GM19397 (cell line): Measurements from ENCODE around the gene TNS1.

Experiments used
- ATAC-seq: cut with Tn5 transposase; IDR thresholded peaks from one replicate; pipeline ENCODE4 v1.9.1; 2021; ENCODE audit warnings: mild to moderate bottlenecking, moderate library complexity; ENCODE audit not compliant: unreplicated experiment

Gene TNS1

DNA sequence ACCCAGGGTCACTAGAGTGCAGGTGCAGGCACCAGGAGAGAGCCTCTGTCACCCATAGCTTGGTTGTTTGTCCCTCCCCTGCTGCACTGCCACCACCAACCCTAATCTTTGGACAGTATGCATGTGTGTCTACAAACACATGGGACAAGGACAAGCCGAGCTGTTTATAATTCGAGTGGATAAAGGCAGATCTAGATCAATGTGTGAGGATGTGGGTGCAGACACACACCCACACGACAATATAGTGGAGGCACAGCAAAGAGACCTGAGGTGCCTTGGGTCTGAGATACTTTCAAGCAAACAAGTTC is 199.2 kb downstream of the TNS1 start:
- ATAC-seq, result no peak

DNA sequence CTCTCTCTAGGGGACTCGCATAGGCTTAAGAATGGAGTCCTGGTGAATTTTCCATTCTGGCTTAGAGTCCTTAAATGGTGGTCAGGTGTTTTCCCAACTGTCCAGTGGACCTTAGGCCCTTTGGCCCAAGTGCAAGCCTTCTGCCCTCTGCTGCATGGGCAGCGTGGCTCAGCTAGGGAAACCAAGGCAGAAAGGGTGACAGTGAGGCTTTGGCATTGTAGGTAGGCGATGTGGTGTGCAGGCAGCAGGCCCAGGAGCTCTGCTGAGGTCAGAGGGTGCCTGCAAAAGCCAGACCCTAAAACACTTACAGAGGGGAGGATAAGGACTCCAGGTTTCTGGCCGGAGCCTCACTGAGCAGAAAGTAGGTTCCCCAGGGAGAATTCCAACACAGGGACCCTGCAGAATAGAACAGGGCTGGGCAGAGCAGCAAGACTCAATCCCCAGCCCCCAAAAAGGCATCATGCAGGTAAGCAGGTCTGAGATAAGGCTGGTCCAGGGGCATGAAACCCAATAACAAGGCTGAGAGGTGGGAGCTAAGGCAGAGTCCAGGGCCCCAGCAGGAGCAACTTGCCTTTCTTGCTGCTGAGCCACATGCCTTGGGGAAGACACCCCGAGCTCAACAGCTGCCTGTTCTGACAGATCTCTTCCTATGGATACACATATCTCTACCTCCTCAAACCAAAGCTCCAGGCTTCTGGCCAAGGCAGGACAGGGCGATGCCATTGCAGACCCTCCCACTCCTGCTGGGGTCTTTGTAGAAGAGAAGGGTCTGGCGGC is 199.7 kb downstream of the TNS1 start:
- no peak for ATAC-seq

DNA sequence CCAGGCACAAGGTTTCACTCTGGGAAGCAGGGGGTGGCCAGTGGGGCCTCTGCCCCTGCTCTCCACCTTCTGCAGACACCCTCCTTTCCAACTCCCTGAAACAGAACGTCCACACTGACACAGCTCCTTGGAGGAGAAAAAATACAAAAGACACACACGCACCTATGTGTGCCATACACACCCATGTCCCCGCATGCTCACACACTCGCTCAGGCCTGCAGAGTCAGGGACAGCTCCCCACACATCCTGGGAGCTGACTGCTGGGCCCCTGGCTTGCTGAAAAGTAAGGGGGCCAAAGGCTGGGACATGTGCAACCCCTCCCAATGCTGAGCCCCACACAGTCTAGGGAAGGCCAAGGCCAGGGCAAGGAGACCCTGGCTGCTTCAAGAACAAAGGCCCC is 200.5 kb downstream of the TNS1 start:
- ATAC-seq, result no peak

DNA sequence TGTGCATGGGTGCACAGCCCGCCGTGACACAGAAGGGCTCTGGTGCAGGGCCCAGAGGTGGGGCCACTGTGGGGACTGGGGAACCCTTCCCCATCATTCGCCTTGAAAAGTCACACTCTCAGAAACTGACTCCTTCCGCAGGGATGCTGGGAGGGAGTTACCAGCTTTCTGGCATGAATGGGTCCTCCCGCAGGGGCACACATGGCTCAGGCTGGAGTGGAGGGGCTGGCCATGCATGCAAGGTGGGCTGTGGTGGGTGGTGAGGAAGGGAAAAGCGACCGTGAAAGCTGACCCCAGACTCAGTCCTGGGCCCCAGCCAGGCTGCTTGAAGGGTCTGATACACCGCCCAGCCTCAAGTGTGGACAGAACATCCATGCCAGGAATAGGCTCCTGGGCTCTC is 201.1 kb downstream of the TNS1 start:
- no peak for ATAC-seq

DNA sequence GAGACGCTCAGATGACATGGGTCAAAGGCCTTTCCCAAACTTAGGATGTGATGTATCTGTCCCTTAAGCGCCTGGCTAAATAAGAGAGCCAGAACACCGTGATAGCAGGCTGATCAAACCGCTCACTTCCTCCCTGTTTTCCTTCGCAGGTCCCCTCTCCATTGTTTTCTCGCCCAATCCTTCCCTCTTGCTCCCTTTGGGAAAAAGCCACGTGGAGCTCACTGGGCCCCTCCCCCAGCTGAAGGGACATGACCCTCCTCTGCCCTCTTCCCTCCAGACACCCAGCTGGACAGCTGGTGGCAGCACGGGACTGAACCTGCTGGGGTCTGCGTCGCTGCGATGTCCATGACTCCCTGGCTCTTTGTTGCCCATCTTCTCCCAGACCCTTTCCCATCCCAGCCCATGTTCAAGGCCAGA is 201.7 kb downstream of the TNS1 start:
- ATAC-seq, result no peak

DNA sequence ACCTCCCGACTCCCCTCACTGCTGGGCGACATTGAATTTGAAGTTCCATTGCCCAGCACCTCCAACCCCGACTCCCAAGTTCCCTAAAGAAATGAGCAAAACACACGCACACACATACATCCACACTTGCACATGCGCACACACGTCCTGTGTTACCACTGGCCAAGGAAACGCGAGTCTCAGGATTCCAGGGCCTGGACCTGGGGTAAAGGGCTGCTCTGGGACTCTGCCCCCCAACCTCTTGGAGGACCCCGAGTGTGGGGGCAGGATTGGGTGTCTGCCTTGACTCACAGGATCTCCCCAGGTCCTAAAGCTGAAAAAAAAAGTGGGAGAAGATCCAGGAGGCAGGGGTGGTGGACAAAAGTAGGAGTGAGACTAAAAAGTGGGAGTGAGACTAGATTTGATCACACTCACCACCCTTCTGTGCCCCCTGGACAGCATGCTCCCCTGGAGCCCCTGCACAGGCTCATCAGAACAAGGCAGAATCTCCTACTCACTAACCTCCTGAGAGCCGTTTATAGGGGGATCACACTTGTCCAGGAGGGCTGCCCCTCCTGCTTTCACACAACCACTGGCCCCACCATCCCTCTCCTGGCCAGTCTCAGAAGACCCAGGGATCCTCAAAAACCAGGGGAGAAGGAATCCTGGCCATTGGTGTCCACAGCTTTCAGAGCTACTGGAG is 202.2 kb downstream of the TNS1 start:
- no peak for ATAC-seq

DNA sequence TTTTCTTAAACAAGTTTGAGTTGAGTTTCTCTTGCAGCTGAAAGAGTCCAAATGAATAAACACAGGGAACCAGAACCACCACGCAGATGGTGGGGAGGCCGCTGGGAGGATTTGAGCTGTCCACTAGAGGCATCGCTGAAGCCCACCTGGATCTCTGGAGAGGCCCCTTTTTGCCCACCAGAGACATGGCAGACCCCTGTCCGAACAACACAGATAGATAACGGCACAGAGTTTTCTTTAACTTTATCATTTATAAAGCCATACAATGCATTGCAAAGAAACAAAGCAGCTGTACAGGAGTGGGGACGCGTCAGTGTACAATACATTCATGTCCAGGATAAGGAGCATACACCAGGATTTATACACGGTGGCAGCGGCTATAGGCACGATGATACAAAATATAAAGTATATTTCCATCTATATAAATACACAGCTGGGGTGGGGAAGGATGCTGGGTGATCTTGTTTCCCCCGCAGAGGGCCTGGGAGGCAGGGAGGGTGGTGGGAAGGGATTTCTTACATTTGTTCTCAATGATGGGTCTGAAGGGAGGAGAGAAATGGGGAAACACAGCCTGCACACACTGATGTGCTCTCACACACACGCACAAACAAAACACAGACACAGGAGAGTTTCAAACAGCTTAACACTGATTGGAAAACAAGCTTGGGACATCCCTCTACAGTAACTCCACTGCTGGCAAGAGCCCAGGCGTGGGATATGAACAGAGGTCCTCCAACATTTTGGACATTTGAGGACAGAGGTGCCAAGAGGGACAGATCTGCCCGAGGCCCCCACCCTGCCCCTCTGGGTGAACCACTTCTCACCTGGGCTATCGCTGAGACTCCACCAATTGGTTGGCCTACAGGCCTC is 203.0 kb downstream of the TNS1 start:
- no peak for ATAC-seq

DNA sequence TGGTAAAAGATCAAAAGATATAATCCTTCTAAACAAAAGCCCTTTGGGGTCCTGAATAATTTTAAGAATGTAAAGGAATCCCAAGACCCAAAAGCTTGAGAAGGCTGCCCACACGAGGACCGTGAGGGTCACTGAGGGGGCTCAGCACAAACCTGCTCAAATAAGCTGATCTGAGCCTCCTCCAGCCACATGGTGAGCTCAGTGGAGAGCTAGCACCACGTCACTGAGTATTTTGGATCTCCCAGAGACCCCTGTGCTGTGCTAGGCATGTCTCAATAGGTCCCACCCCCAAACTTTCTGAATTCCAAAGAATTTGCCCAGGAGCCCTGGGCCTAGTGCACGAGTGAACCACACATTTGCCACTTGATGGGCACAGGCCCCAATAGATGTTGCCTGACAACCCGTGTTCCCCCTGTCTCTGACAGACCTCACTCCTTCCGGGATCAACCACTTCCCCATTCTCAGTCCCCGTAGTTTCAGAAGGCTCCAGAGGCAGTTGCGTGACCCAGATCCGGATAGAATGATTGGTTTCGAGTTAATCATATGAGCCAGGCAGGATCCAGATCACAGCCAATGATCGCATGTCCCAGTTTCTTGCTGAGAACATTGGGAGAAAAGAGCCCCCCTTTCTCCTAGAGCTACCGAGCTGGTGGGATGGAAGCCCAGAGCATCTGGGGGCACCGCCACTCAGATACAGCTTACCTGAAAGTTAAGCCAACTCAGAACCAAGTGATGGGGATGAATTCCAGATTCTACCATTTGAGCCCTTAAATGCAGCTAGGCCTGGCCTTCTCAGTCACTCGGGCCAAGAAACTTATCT is 203.8 kb downstream of the TNS1 start:
- ATAC-seq, result no peak

DNA sequence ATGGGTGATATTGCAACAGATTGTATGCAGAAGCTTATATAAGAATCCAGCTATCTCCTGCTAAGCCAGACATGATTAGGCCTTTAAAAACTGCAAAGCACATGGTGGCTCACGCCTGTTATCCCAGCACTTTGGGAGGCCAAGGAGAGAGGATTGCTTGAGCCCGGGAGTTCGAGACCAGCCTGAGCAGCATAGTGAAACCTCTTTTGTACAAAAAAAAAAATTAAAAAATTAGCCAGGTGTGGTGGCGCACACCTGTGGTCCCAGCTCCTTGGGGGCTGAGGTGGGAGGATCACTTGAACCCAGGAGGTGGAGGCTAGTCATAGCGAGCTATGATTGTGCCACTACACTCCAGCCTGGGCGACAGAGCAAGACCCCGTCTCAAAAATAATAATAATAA is 204.6 kb downstream of the TNS1 start:
- ATAC-seq, result no peak

DNA sequence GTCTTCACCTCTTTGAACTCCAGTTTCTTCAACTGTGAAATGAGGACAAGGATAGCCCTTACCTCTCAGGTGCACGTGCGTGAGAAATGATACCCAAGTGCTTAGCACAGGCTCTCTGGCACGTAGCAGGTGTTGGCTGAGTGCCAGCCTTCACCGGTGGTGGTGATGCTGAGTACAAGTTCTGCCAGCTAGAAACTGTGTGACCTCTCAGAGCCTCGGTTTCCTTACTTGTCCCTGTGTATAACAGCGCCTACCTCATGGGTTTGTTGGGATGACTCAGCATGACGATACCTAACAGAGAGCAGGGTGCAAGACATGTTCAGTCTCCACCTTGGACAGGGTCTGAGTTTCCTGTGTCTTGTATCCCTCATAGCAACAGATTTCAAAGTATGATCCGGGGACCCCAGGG is 205.1 kb downstream of the TNS1 start:
- ATAC-seq, result no peak

DNA sequence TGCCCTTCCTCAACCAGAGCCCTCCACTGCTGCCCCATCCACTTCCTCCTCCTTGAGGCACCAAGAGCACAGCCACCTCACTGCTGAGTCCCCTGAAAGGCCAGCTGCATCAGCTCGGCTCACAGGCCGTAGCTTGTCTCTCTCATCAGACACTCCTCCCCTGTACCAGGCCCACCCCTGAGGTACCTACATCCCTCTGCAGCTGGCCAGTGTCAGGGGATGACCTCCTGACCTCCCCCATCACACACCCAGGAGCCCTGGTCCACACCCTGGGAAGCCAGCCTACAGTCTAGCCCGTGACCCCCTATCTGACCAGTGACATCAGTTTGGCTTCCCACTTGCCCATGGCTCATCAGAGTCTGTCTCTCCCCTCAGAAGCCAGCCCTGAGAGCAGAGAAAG is 205.6 kb downstream of the TNS1 start:
- ATAC-seq, result no peak

DNA sequence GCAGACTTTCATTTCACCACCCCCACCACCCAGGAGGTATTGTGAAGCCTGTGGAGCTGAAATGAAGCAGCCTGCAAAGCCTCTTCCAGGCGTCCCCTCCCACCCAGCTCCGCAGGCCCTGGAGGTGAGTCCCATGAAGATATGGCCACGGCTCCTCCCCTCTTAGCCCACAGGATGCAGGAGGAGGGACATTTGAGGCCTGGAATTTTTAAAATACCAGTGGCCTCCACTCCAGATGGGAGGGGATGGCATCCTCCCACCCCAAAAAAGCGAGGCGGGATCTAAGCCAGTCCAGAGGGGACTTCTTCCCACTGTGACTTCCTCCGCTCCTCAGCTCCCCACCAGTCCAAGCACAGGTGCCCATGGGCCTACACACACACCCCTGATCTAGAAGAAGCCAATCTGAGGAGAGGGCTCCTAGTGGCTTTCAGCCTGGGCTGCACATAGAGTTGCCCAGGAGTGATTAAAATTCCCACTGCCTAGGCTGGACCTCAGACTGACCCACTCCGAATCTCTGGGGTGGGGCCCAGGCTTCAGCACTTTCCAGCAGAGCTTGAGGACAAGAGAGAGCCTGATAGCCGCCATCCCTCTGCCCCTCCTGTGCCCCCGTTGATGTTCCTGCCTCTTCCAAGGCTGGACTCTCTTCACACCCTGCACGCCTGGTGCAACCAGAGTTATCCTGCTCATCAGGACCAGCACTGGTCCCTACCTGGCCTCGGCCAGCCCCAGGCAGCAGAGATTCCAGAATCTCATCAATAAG is 206.9 kb downstream of the TNS1 start:
- no peak for ATAC-seq

DNA sequence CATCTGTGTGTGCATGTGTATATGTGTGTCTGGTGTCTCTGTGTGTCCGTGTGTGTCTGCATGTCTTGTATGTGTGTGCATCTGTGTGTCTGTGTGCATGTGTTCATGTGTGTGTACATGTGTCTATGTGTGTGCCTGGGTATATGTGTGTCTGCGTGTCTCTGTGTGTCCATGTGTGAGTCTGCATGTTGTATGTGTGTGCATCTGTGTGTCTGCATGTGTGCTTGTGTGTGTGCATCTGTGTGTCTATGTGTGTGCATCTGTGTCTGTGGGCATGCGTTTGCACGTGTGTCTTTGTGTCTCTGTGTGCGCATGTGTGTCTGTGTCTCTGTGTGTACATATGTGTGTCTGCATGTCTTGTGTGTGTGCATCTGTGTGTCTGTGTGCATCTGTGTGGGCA is 207.7 kb downstream of the TNS1 start:
- ATAC-seq, result no peak

DNA sequence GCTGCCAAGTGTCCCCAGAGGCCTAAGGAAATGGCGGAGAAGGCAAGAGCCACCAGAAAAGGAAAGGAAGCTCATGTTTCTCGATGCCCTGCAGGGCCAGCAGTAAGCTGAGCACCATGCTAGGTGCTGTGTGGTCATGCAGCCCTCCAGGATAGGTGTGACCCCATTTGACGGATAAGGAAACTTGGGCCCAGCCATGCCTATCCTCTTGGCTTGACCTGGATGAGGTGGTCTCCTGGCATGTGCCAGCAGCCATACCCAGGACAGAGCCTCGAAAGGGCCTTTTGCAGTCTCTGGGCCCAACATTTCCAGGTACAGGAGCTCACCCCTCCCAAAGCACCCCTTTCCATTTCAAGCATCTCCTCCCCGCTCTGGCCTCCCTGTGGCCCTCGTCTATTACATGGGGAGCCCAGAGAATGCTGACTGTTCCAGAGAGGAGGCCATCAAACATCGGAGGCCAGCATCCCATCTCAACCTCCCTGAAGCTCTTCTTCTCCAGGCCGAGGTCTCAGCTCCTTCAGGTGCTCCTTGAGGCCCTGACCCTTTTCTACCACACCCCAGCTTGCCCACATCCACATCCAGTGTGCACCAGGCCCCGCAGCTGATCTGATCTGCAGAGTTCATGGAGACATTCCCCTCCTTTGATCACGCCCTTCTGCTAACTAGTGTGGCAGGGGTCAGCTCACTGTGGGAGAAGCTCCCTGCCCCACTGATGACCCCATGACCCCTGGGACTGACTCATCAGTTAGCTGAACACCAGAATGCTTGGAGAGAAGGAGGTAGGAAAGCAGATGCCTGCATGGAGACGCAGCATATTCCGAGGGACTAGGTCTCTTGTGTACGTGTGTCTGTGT is 208.4 kb downstream of the TNS1 start:
- no peak for ATAC-seq

DNA sequence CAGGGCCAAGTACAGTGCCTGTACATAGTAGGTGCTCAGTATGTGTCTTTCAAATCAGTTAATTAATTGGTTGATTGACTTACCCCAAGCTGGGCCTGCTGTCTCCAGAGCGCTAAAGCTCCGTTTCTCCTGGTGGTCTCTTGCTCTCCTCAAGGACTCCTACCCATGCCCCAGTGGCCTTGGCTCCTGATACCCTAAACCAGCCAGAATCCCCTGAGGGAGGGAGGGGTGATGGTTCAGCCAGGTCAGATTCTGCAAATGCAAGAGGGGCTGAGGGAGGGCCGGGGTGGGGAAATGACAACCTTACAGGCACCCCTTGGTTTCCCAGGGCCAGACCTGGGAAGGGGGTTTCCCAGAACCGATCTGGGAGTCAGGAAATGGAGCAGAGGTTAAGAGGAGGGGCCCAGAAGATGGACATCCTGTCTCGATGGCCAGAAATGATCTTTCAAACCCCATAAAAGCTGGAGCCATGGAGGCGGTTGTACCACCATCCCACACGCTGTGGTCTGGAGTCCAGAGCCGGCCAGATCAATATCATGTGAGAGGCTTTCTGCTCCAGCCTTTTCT is 209.1 kb downstream of the TNS1 start:
- no peak for ATAC-seq

DNA sequence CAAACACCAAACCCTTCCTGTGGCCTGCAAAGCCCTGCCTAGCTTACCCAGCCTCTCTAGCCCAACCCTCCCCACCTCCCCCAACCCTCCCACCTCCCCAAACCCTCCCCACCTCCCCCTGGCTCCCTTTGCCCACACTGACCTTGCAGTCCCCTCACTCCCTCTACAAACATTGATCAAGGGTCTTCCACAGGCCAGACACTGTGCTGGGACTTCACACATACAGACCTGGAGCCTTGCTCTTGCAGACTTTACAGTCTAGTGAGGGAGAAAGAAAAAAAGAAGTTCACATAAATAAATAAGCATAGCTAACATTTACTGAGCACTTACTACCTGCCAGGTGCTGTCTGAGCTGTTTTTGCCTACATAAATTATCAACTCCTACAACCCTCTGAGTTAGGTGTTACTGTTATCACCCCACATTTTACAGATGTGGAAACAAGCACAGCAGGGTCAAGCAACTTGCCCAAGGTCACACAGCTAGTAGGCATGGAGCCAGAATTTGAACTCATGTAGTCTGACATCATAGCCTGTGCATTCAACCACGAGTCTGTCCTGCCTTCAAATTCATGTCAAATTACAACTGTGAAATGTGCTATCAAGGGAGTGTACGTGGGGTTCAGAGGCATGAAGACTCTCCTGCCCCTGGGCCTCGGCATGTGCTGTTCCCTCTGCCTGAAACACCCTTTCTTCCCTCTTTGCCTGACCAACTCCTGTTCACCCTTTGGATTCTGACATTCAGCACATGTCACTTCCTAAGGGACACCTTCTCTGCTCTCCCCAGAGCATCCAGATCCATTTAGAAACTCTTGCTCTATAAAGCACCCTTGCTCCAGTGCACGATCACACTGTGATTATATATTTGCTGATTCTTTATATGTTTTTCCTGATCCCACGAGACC is 209.9 kb downstream of the TNS1 start:
- ATAC-seq, result no peak

DNA sequence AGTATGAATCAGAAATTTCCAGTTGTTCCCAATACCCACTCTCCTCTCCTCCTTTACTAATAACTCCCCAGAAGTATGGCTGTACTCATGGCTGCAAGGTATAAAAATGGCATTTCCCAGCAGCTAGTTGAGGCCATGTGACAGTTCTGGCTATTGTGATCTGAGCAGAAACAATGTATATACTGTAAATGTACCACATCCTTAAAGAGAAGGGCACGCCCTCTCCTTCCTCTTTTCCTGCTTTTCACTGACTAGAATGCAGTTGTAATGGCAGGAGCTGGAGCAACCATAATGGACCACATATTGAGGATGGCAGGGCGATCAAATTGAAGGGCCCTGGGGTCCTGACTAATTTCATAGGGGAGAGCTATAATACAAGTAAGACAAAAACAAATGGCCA is 211.2 kb downstream of the TNS1 start:
- ATAC-seq, result no peak
